Stomach (tissue), 9 donors: Measurements from ENCODE around the gene MAST3. TPM values are rescaled to one million over a fixed set of nuclear protein-coding genes. Genes with fewer than 3 reads are reported as not detected.
A peak's percentile ranks its signal among the peaks of the same experiment; 100 is the strongest.

Experiments used
- DNase-seq, 2 donors: peaks; one replicate each; pipeline versions ENCODE4 v3.0.0 to v3.0.0-alpha.2; 2013 to 2019
- H3K27ac ChIP-seq, 5 donors: fragments of 200-600 bp in 4 of 5; sonication (generic) in 4 of 5; one replicate each; pipeline ENCODE4 v1.5.1; 2013 to 2019; ENCODE audit warnings: mild to moderate bottlenecking in 1 of 5, moderate library complexity in 1 of 5
- H3K27me3 ChIP-seq, 3 donors: fragments of 200-600 bp; sonication (generic); one replicate each; pipeline ENCODE4 v1.5.1; 2017 to 2019; ENCODE audit warnings: mixed run types in 1 of 3
- H3K36me3 ChIP-seq, 4 donors: fragments of 200-600 bp; sonication (generic); 1 replicate in 3 of 4; 2 replicates in 1 of 4; pipeline ENCODE4 v1.5.1; 2016 to 2019
- H3K4me1 ChIP-seq, 4 donors: fragments of 200-600 bp; sonication (generic); one replicate each; pipeline ENCODE4 v1.5.1; 2016 to 2019
- H3K4me3 ChIP-seq, 4 donors: fragments of 200-600 bp; sonication (generic) in 3 of 4; one replicate each; pipeline ENCODE4 v1.5.1; 2016 to 2019; ENCODE audit warnings: mild to moderate bottlenecking in 1 of 4
- H3K9me3 ChIP-seq, 4 donors: fragments of 200-600 bp; sonication (generic); one replicate each; pipeline ENCODE4 v1.5.1; 2016 to 2019
- EP300 ChIP-seq: sonication (generic); formaldehyde crosslinking; IDR thresholded peaks from one replicate; pipeline ENCODE4 v1.6.1; 2017; ENCODE audit warnings: antibody characterized with exemption
- POLR2A ChIP-seq, 4 donors: fragments of 450-650 bp; IDR thresholded peaks; one replicate each; pipeline ENCODE4 v1.6.1; 2016; ENCODE audit warnings: antibody characterized with exemption in 4 of 4, control low read depth in 2 of 4, mild to moderate bottlenecking in 1 of 4, moderate library complexity in 1 of 4
- POLR2AphosphoS5 ChIP-seq, 3 donors: sonication (generic); formaldehyde crosslinking; IDR thresholded peaks; one replicate each; pipeline ENCODE4 v1.6.1; 2016; ENCODE audit warnings: antibody characterized with exemption in 3 of 3
- WGBS, 5 donors: extraction: QIAGEN DNeasy Blood & Tissue Kit in 3 of 5; methylation state at CpG; one replicate each; pipeline versions ENCODE4 v1.1.5 to v1.1.7; 2013 to 2018; 5-methylcytosine and 5-hydroxymethylcytosine counted together
- intact Hi-C: fragments of 100-400 bp; cut with DNase I; formaldehyde crosslinking; loops from one replicate; pipeline ENCODE4 v1.15.1; 2023; ENCODE audit warnings: low total_unique reads
- polyA plus RNA-seq, 3 donors: library from polyadenylated mRNA; stranded (reverse); fragments of 200-250 nt; gene quantifications; one replicate each; pipeline ENCODE4 v1.2.3, GENCODE V29; 2013
- total RNA-seq, 5 donors: library from RNA; depleted of rRNA; stranded (reverse); fragments of >200 nt; gene quantifications; one replicate each; pipeline versions ENCODE4 v1.1.0 to v1.2.3, GENCODE V29; 2014 to 2016
- TF ChIP-seq, protein P1 (sequence below), 7 experiments: fragments of 450-650 bp in 4 of 7; fragments of 200-600 bp in 3 of 7; sonication (generic) in 3 of 7; IDR thresholded peaks; one replicate each; pipeline ENCODE4 v1.5.1; 2016 to 2019; ENCODE audit warnings: antibody characterized with exemption in 7 of 7, control low read depth in 2 of 7, mild to moderate bottlenecking in 1 of 7
- donor health status: healthy with polysubstance abuse.
- donor health status: Bipolar disorder and iron deficiency.
- donor health status: healthy.

The MAST3 gene
- total and polyA plus RNA-seq, 8 donors = 1.7 to 29.0 (median 6.9) TPM

DNA sequence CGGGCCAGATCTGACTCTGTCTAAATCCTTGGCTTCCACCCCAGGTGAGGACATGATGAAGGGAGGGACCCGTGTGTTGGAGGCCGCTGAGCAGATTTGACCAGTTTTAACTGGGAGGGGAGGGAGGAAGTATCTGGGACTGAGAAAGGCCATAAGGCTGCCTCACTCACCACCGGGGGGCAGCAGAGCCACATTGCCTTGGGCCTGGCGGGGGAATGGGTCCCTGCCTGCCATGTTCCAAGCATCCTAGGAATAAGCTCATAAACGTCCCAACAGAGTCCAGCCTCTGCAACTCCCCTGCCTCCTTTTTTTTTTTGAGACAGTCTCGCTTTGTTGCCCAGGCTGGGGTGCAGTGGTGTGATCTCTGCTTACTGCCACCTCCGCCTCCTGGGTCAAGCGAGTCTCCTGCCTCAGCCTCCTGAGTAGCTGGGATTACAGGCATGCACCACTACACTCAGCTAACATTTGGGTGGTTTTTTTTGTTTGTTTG is 15.5 kb downstream of the MAST3 start:
- H3K4me1 ChIP-seq = peaks cover 20 to 61% (median 38%) of the 10 kb centered on the region in 4 donors
- H3K27me3 ChIP-seq = peaks cover 0 to 13% (median 0%) of the 10 kb centered on the region in 3 donors
- TF ChIP-seq, protein P1, sequence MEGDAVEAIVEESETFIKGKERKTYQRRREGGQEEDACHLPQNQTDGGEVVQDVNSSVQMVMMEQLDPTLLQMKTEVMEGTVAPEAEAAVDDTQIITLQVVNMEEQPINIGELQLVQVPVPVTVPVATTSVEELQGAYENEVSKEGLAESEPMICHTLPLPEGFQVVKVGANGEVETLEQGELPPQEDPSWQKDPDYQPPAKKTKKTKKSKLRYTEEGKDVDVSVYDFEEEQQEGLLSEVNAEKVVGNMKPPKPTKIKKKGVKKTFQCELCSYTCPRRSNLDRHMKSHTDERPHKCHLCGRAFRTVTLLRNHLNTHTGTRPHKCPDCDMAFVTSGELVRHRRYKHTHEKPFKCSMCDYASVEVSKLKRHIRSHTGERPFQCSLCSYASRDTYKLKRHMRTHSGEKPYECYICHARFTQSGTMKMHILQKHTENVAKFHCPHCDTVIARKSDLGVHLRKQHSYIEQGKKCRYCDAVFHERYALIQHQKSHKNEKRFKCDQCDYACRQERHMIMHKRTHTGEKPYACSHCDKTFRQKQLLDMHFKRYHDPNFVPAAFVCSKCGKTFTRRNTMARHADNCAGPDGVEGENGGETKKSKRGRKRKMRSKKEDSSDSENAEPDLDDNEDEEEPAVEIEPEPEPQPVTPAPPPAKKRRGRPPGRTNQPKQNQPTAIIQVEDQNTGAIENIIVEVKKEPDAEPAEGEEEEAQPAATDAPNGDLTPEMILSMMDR (IDR thresholded peaks at IDR 0.05) = peak in 5 of 7 experiments; percentile 76 to 89 (median 85)
- TF ChIP-seq EP300 (no peak), POLR2AphosphoS5 (IDR thresholded peaks at IDR 0.05) (peak in 2 of 3 donors; percentile 33 to 49)
- DNase-seq = peak; percentile 87 to 95
- H3K27ac ChIP-seq = no peak overlapping the region
- WGBS, 5 donors = 29 to 36% (median 32%) methylated on average over 9 of the region's 9 CpGs
- intact Hi-C loops = loop anchor here (5.0 to 10.0 kb wide), 2 partner anchors 52 to 139 kb away; no protein-coding TSS in a partner anchor
- no peaks in the 10 kb centered on the region for H3K9me3 ChIP-seq
- peaks cover 0 to 21% (median 0%) of the 10 kb centered on the region in 4 donors for H3K36me3 ChIP-seq
- no peak overlapping the region for H3K4me3 ChIP-seq

DNA sequence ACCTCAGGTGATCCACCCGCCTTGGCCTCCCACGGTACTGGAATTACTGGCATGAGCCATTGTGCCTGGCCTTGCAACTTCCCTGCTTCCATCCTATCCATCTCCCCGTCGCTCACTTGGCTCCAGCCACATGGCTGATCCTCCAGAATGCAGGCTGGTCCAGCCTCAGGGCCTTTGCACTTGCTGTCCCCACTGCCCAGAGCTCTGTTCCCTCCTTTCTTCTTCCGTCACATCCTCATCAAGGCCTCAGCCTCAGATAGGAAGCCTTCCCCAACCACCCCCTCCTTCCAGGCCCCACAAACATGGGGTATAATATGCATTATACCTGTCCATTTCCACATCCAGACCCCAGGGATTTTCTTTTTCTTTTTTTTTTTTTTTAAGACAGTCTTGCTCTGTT is 16.2 kb downstream of the MAST3 start:
- Histone ChIP-seq H3K36me3 (peaks cover 0 to 21% (median 0%) of the 10 kb centered on the region in 4 donors), H3K27me3 (peaks cover 0 to 13% (median 0%) of the 10 kb centered on the region in 3 donors), H3K9me3 (no peaks in the 10 kb centered on the region), H3K27ac (no peak overlapping the region), H3K4me1 (peaks cover 28 to 64% (median 45%) of the 10 kb centered on the region in 4 donors), H3K4me3 (no peak overlapping the region)
- 89 to 97% (median 91%) methylated on average over 5 of the region's 5 CpGs for WGBS, 5 donors
- intact Hi-C loops = loop anchor here (5.0 to 10.0 kb wide), 2 partner anchors 51 to 138 kb away; no protein-coding TSS in a partner anchor
- TF ChIP-seq POLR2AphosphoS5 (IDR thresholded peaks at IDR 0.05) (no peak), EP300 (no peak), POLR2A (IDR thresholded peaks at IDR 0.05) (no peak)
- TF ChIP-seq, protein P1 (IDR thresholded peaks at IDR 0.05) = no peak
- DNase-seq = no peak

DNA sequence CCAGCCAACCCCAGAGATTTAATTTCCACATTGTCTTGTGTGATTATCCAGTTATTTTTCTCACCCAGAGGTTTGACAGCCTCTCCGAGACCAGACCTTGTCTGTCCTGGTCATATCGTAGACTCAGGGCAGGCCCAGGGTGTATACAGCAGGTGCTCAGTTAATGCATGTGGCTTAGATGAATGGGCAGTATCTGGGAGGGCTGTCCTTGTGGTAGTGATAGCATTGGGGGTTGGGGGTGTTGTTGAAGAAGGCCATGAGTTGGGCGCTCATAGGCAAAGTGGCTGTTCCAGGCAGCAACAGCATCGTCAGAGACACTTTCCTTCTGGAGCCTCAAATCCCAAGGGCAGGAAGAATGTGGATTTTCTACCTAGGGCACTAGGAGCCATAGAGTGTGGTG is 16.9 kb downstream of the MAST3 start:
- Histone ChIP-seq H3K27ac (no peak overlapping the region), H3K4me3 (no peak overlapping the region), H3K4me1 (peaks cover 29 to 64% (median 45%) of the 10 kb centered on the region in 4 donors), H3K9me3 (no peaks in the 10 kb centered on the region), H3K27me3 (peaks cover 0 to 12% (median 0%) of the 10 kb centered on the region in 3 donors), H3K36me3 (peaks cover 0 to 21% (median 0%) of the 10 kb centered on the region in 4 donors)
- intact Hi-C loops = loop anchor here (5.0 to 10.0 kb wide), 2 partner anchors 50 to 138 kb away; no protein-coding TSS in a partner anchor
- no peak for DNase-seq
- WGBS, 5 donors = 92 to 96% (median 95%) methylated on average over 4 of the region's 4 CpGs
- TF ChIP-seq EP300 = no peak
- no peak for TF ChIP-seq POLR2AphosphoS5 (IDR thresholded peaks at IDR 0.05)
- TF ChIP-seq POLR2A (IDR thresholded peaks at IDR 0.05) = no peak
- TF ChIP-seq, protein P1 (IDR thresholded peaks at IDR 0.05) = no peak

DNA sequence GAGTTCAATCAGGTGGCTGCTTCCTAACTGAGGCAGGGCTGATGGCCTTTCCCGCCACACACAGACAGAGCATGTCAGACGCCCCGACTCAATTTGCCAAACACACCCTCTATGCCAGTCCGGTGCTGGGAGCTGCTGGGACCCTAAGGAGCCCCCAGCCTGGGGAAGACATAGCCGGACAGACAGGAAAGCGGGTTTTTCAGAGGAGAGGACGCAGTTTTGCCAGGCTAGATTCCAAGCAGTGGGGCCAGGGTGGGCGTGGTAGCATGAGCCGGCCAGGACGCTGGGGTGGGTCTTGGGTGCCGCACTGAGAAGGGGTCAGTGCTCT is 19.8 kb downstream of the MAST3 start:
- H3K27me3 ChIP-seq = no peaks in the 10 kb centered on the region
- H3K4me3 ChIP-seq = peak overlapping the region; percentile 73 to 78 (median 76)
- H3K4me1 ChIP-seq = peaks cover 21 to 45% (median 32%) of the 10 kb centered on the region in 4 donors
- TF ChIP-seq POLR2A (IDR thresholded peaks at IDR 0.05) = no peak
- no peak for TF ChIP-seq EP300
- TF ChIP-seq POLR2AphosphoS5 (IDR thresholded peaks at IDR 0.05) = no peak
- TF ChIP-seq, protein P1 (IDR thresholded peaks at IDR 0.05) = no peak
- H3K9me3 ChIP-seq = no peaks in the 10 kb centered on the region
- 13 to 22% (median 20%) methylated on average over 11 of the region's 11 CpGs for WGBS, 5 donors
- H3K27ac ChIP-seq = peak overlapping the region in 2 of 5 donors; percentile 82 to 86
- peaks cover 0 to 22% (median 7%) of the 10 kb centered on the region in 4 donors for H3K36me3 ChIP-seq
- no peak for DNase-seq
- intact Hi-C loops = loop anchor here (10.0 kb wide), 1 partner anchor 47 kb away; no protein-coding TSS in a partner anchor
